Peyer's patch (tissue), 4 donors: ENCODE results near the gene RNF31.

Experiments
- POLR2A ChIP-seq, 2 donors: fragments of 450-650 bp; IDR thresholded peaks; one replicate each; pipeline ENCODE4 v1.5.1; 2017; ENCODE audit warnings: antibody characterized with exemption in 2 of 2, mild to moderate bottlenecking in 2 of 2, moderate library complexity in 2 of 2
- TF ChIP-seq, protein P1 (sequence below), 6 experiments: fragments of 450-650 bp in 4 of 6; fragments of 200-600 bp in 2 of 6; sonication (generic) in 1 of 6; IDR thresholded peaks; one replicate each; pipeline ENCODE4 v1.5.1; 2017 to 2019; ENCODE audit warnings: antibody characterized with exemption in 6 of 6, mild to moderate bottlenecking in 3 of 6, moderate library complexity in 1 of 6

GRCh38 chr14:24171422-24172260, 24.3 kb downstream of the RNF31 start, which contains the start of gene REC8:
- no peak for TF ChIP-seq POLR2A (IDR thresholded peaks at IDR 0.05)
- TF ChIP-seq, protein P1, sequence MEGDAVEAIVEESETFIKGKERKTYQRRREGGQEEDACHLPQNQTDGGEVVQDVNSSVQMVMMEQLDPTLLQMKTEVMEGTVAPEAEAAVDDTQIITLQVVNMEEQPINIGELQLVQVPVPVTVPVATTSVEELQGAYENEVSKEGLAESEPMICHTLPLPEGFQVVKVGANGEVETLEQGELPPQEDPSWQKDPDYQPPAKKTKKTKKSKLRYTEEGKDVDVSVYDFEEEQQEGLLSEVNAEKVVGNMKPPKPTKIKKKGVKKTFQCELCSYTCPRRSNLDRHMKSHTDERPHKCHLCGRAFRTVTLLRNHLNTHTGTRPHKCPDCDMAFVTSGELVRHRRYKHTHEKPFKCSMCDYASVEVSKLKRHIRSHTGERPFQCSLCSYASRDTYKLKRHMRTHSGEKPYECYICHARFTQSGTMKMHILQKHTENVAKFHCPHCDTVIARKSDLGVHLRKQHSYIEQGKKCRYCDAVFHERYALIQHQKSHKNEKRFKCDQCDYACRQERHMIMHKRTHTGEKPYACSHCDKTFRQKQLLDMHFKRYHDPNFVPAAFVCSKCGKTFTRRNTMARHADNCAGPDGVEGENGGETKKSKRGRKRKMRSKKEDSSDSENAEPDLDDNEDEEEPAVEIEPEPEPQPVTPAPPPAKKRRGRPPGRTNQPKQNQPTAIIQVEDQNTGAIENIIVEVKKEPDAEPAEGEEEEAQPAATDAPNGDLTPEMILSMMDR (IDR thresholded peaks at IDR 0.05), result no peak
